ENCODE measurements around the gene SELENOF.
"Not testable (repeated sequence)": the region's sequence is repeated elsewhere in the genome, so short reads cannot be mapped to it uniquely, and the experiment has no call there.

SELENOF gene

GRCh38 chr1:86856196-86856595, 57.7 kb downstream of the SELENOF start:
- DNase-seq (ENCODE audit: low spot score), result no peak

GRCh38 chr1:86854352-86854751, 59.6 kb downstream of the SELENOF start:
- no peak for DNase-seq (ENCODE audit: low spot score)

- DNase-seq (ENCODE audit: low spot score), result no peak
Measured at GRCh38 chr1:86852782-86853408, 61.0 kb downstream of the SELENOF start.

- no peak for DNase-seq (ENCODE audit: low spot score)
Measured at GRCh38 chr1:86852289-86852688, 61.6 kb downstream of the SELENOF start.

GRCh38 chr1:86849756-86850155, 64.2 kb downstream of the SELENOF start:
- DNase-seq (ENCODE audit: low spot score), result no peak

- DNase-seq (ENCODE audit: low spot score), result no peak
Measured at GRCh38 chr1:86848654-86849053, 65.3 kb downstream of the SELENOF start.

- DNase-seq (ENCODE audit: low spot score), result no peak
Measured at GRCh38 chr1:86846164-86846647, 67.7 kb downstream of the SELENOF start.

- DNase-seq (ENCODE audit: low spot score), result no peak
Measured at GRCh38 chr1:86845514-86845913, 68.4 kb downstream of the SELENOF start.

GRCh38 chr1:86841116-86841515, 72.8 kb downstream of the SELENOF start:
- DNase-seq (ENCODE audit: low spot score), result no peak

- peak; percentile 73 for DNase-seq (ENCODE audit: low spot score)
Measured at GRCh38 chr1:86833461-86834215, 80.3 kb downstream of the SELENOF start.

GRCh38 chr1:86832433-86832832, 81.5 kb downstream of the SELENOF start:
- no peak for DNase-seq (ENCODE audit: low spot score)

GRCh38 chr1:86829321-86829720, 84.6 kb downstream of the SELENOF start:
- DNase-seq (ENCODE audit: low spot score), result no peak

GRCh38 chr1:86828024-86828423, 85.9 kb downstream of the SELENOF start:
- DNase-seq (ENCODE audit: low spot score), result no peak

- DNase-seq (ENCODE audit: low spot score), result no peak
Measured at GRCh38 chr1:86826856-86827255, 87.1 kb downstream of the SELENOF start.

GRCh38 chr1:86825319-86825718, 88.6 kb downstream of the SELENOF start:
- no peak for DNase-seq (ENCODE audit: low spot score)

GRCh38 chr1:86823821-86824500, 90.0 kb downstream of the SELENOF start:
- DNase-seq (ENCODE audit: low spot score), result no peak

GRCh38 chr1:86823386-86823785, 90.5 kb downstream of the SELENOF start:
- DNase-seq (ENCODE audit: low spot score), result no peak

GRCh38 chr1:86822459-86822858, 91.5 kb downstream of the SELENOF start:
- DNase-seq (ENCODE audit: low spot score), result no peak

- no peak for DNase-seq (ENCODE audit: low spot score)
Measured at GRCh38 chr1:86821956-86822355, 92.0 kb downstream of the SELENOF start.

GRCh38 chr1:86819970-86820369, 94.0 kb downstream of the SELENOF start:
- DNase-seq (ENCODE audit: low spot score), result not testable (repeated sequence)

GRCh38 chr1:86817246-86817826, 96.6 kb downstream of the SELENOF start:
- DNase-seq (ENCODE audit: low spot score), result not testable (repeated sequence)

- DNase-seq (ENCODE audit: low spot score), result not testable (repeated sequence)
Measured at GRCh38 chr1:86814118-86814517, 99.8 kb downstream of the SELENOF start.

Measured in germinal center (tissue), 1 donor.